Pancreas (tissue), 10 donors: ENCODE results near the gene MRPL20. TPM values are rescaled to one million over a fixed set of nuclear protein-coding genes. Genes with fewer than 3 reads are reported as not detected.
A peak's percentile ranks its signal among the peaks of the same experiment; 100 is the strongest.
"Not testable (repeated sequence)": the region's sequence is repeated elsewhere in the genome, so short reads cannot be mapped to it uniquely, and the experiment has no call there.

Experiments used
- ATAC-seq, 4 donors: fragments of 200-7000 bp; cut with Tn5 transposase; one replicate each; pipeline versions ENCODE4 v1.8.0 to v1.9.1; 2020; ENCODE audit warnings: mild to moderate bottlenecking in 4 of 4, moderate library complexity in 4 of 4
- DNase-seq, 6 donors: peaks; one replicate each; pipeline ENCODE4 v3.0.0-alpha.2; 2020
- FAIRE-seq: peaks from 2 replicates; lab custom pipeline; 2012; peaks lifted over from hg19 to GRCh38; lab: Jason Lieb, UNC
- H3K27ac ChIP-seq, 4 donors: fragments of 200-600 bp; sonication (generic); 1 replicate in 3 of 4; 2 replicates in 1 of 4; pipeline versions ENCODE4 v1.5.0 to v1.8.0; 2020
- H3K27me3 ChIP-seq, 4 donors: fragments of 200-600 bp; one replicate each; pipeline ENCODE4 v1.8.0; 2021
- H3K36me3 ChIP-seq, 3 donors: fragments of 200-600 bp; sonication (generic) in 1 of 3; one replicate each; pipeline versions ENCODE4 v1.5.0 to v1.8.0; 2020 to 2021
- H3K4me1 ChIP-seq, 3 donors: fragments of 200-600 bp; one replicate each; pipeline ENCODE4 v1.8.0; 2021
- H3K4me3 ChIP-seq, 4 donors: fragments of 200-600 bp; sonication (generic) in 2 of 4; one replicate each; pipeline versions ENCODE4 v1.5.0 to v1.8.0; 2020 to 2021
- H3K9me3 ChIP-seq, 4 donors: fragments of 200-600 bp; one replicate each; pipeline ENCODE4 v1.8.0; 2021
- CTCF ChIP-seq, 4 donors: fragments of 200-600 bp; sonication (generic) in 3 of 4; IDR thresholded peaks; one replicate each; pipeline versions ENCODE4 v1.5.0 to v1.8.0; 2021; ENCODE audit warnings: antibody characterized with exemption in 4 of 4
- WGBS, 2 donors: extraction: QIAGEN DNeasy Blood & Tissue Kit; methylation state at CpG; one replicate each; pipeline ENCODE4 v1.1.7; 2013; 5-methylcytosine and 5-hydroxymethylcytosine counted together
- intact Hi-C, 3 donors: fragments of 100-400 bp; cut with DNase I; formaldehyde crosslinking; loops; one replicate each; pipeline versions ENCODE4 v1.11.1 to v1.14.2; 2022
- polyA plus RNA-seq, 2 donors: library from polyadenylated mRNA; stranded (reverse); fragments of 200-250 nt; gene quantifications; one replicate each; pipeline ENCODE4 v1.2.3, GENCODE V29; 2013
- total RNA-seq, 6 donors: library from RNA; stranded (reverse); fragmentation: NEBNext Ultra II Directional in 4 of 6; extraction: Animal tissue kit (Norgen Biotek cat#: 25700) in 4 of 6; gene quantifications; one replicate each; pipeline versions ENCODE4 v1.2.1 to v1.2.4, GENCODE V29; 2021 to 2023
- donor health status: healthy with polysubstance abuse.
- donor health status: DM: no; HTN: no; CAD: no; lungs with moderate emphysema.
- donor health status: DM: no; HTN: no; CAD: no.
- donor health status: control.
- donor health status: control.
- donor health status: Bipolar disorder and iron deficiency.
- donor health status: DM: yes; HTN: yes; CAD: no.
- donor health status: DM: no; HTN: no; CAD: no.
- donor health status: DM: no; HTN: no; CAD: no.
- donor health status: DM: yes; HTN: yes; CAD: no.

MRPL20 gene
- total and polyA plus RNA-seq, 8 donors: 42.1 to 121 (median 56.6) TPM

- Histone ChIP-seq H3K9me3 (no peaks in the 10 kb centered on the region), H3K4me1 (no peaks in the 10 kb centered on the region), H3K36me3 (no peaks in the 10 kb centered on the region), H3K27ac (no peak overlapping the region), H3K27me3 (no peaks in the 10 kb centered on the region), H3K4me3 (no peak overlapping the region)
- FAIRE-seq (no peak), ATAC-seq (no peak), DNase-seq (no peak)
- WGBS, 2 donors: 87 to 88% methylated on average over 26 of the region's 26 CpGs
- TF ChIP-seq CTCF (IDR thresholded peaks at IDR 0.05): no peak
- intact Hi-C loops: no loop called here
Observed at GRCh38 chr1:1451696-1452364, 44.7 kb upstream of the MRPL20 start.

GRCh38 chr1:1450616-1451015, 43.5 kb upstream of the MRPL20 start:
- H3K4me1 ChIP-seq, intact Hi-C loops, H3K36me3 ChIP-seq, H3K27me3 ChIP-seq, H3K4me3 ChIP-seq, H3K9me3 ChIP-seq, DNase-seq, FAIRE-seq, ATAC-seq, H3K27ac ChIP-seq: not testable (repeated sequence)
- 83 to 85% methylated on average over 22 of the region's 22 CpGs for WGBS, 2 donors

GRCh38 chr1:1449099-1449739, 42.1 kb upstream of the MRPL20 start, which contains the start of gene ATAD3C:
Gene ATAD3C, plus strand, starts transcription at chr1:1449689. Its CDS starts 995 bp downstream, at chr1:1450684.
- WGBS, 2 donors: 66 to 68% methylated on average over 6 of the region's 6 CpGs
- ATAC-seq: no peak
- no peak for FAIRE-seq

GRCh38 chr1:1446631-1447030, 39.5 kb upstream of the MRPL20 start:
- 90 to 93% methylated on average over 17 to 19 of the region's 19 CpGs for WGBS, 2 donors
- not testable (repeated sequence) for FAIRE-seq, ATAC-seq

More at GRCh38 chr1:1449099-1449739, 42.1 kb upstream of the MRPL20 start, which contains the start of gene ATAD3C:
- H3K27ac ChIP-seq: no peak within 1 kb of the TSS
- no peaks in the 10 kb centered on the region for H3K27me3 ChIP-seq
- H3K4me1 ChIP-seq: no peaks in the 10 kb centered on the region
- no peak for TF ChIP-seq CTCF (IDR thresholded peaks at IDR 0.05)
- DNase-seq: no peak
- H3K36me3 ChIP-seq: no peaks in the 10 kb centered on the region
- H3K9me3 ChIP-seq: no peaks in the 10 kb centered on the region
- no peak within 1 kb of the TSS for H3K4me3 ChIP-seq
- intact Hi-C loops: no loop called here

GRCh38 chr1:1442069-1442770, 35.1 kb upstream of the MRPL20 start:
- no peaks in the 10 kb centered on the region for H3K9me3 ChIP-seq
- intact Hi-C loops: loop anchor here in 2 of 3 donors (5.0 kb wide), 2 partner anchors 40 to 55 kb away; no protein-coding TSS in a partner anchor
- no peak for FAIRE-seq

More at GRCh38 chr1:1446631-1447030, 39.5 kb upstream of the MRPL20 start:
- DNase-seq, H3K27me3 ChIP-seq, H3K4me3 ChIP-seq, H3K4me1 ChIP-seq, H3K9me3 ChIP-seq, H3K36me3 ChIP-seq, intact Hi-C loops, H3K27ac ChIP-seq: not testable (repeated sequence)

More at GRCh38 chr1:1442069-1442770, 35.1 kb upstream of the MRPL20 start:
- ATAC-seq (peak; percentile 43 to 61 (median 55)), DNase-seq (peak; percentile 72 to 88 (median 80))
- H3K36me3 ChIP-seq: no peaks in the 10 kb centered on the region
- 57 to 61% methylated on average over 32 of the region's 32 CpGs for WGBS, 2 donors
- TF ChIP-seq CTCF (IDR thresholded peaks at IDR 0.05): no peak
- peaks cover 23 to 27% (median 24%) of the 10 kb centered on the region in 3 donors for H3K4me1 ChIP-seq
- H3K27ac ChIP-seq: peak overlapping the region in 3 of 4 donors; percentile 20 to 53 (median 33)
- no peak overlapping the region for H3K4me3 ChIP-seq
- no peaks in the 10 kb centered on the region for H3K27me3 ChIP-seq
